ENCODE data around the gene PALM3. TPM values are rescaled to one million over a fixed set of nuclear protein-coding genes. Genes with fewer than 3 reads are reported as not detected.
A peak's percentile ranks its signal among the peaks of the same experiment; 100 is the strongest.

The PALM3 gene
- total and polyA plus RNA-seq, 4 donors: 1.7 to 27.3 (median 15.4) TPM

GRCh38 chr19:14005349-14006084 lies 56.4 kb downstream of the PALM3 start:
- Histone ChIP-seq H3K27me3 (ENCODE audit: control insufficient read depth, insufficient read depth, low read length) (no peaks in the 10 kb centered on the region), H3K27ac (ENCODE audit: low read depth, low read length) (peak overlapping the region; percentile 99), H3K36me3 (ENCODE audit: control insufficient read depth, insufficient read depth, low read length) (peaks cover 7% of the 10 kb centered on the region), H3K4me1 (ENCODE audit: control insufficient read depth, insufficient read depth, low read length) (peaks cover 30% of the 10 kb centered on the region), H3K4me3 (ENCODE audit: low read depth, low read length) (peak overlapping the region; percentile 84), H3K9me3 (ENCODE audit: control insufficient read depth, insufficient read depth, low read length) (no peaks in the 10 kb centered on the region)
- 14% methylated on average over 34 of the region's 50 CpGs for WGBS (ENCODE audit: insufficient coverage)
- peak; percentile 22 to 95 (median 76) for DNase-seq (ENCODE audit: low read depth in 4 of 6, low spot score in 6 of 6)

DNA sequence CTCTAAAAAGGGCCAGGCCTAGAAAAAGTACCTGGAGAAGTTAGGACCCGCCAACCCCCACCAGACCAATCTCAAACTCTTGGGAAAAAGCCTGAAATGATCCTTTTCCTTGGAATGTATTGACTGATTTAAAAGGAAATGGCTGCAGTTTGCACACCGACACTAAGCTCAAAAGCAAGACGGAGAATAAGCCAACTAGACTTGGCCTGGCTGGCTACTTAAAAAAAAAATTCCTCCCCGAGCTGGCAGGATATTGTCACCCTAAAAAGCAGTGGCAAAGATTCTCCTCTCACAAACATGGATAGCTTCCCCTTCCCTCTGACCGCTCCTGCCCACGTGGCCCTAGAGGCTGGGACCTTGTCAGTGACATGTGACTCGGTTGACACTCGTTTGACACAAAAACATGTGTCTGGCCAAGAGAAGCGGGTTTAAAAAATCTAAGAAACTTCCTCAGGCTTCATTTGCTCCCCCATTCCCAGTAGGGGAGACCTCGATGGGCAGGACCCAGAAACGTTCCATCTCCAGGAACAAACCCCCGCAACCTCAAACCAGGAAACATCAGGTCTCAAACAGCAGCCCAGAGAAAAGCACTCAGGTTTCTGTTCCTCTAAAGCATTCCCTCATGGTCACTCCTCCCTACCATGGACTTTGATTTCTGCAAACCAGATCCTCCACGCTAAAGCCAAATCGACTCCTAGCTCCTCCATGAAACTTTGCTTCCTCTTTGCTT lies 57.1 kb downstream of the PALM3 start:
- Histone ChIP-seq H3K27me3 (ENCODE audit: control insufficient read depth, insufficient read depth, low read length) (no peaks in the 10 kb centered on the region), H3K36me3 (ENCODE audit: control insufficient read depth, insufficient read depth, low read length) (peaks cover 9% of the 10 kb centered on the region), H3K4me1 (ENCODE audit: control insufficient read depth, insufficient read depth, low read length) (peaks cover 30% of the 10 kb centered on the region), H3K27ac (ENCODE audit: low read depth, low read length) (peak overlapping the region; percentile 81), H3K4me3 (ENCODE audit: low read depth, low read length) (peak overlapping the region; percentile 29), H3K9me3 (ENCODE audit: control insufficient read depth, insufficient read depth, low read length) (no peaks in the 10 kb centered on the region)
- peak in 1 of 6 donors; percentile 38 for DNase-seq (ENCODE audit: low read depth in 4 of 6, low spot score in 6 of 6)
- 68% methylated on average over 10 of the region's 14 CpGs for WGBS (ENCODE audit: insufficient coverage)

Other genes starting within 250 kb of the PALM3 start
- gene NANOS3, start 184.9 kb downstream of the PALM3 start, total RNA-seq: 10 to 100 TPM in 1 of 2 donors, not detected in 1; 11.2 TPM
- gene NANOS3, start 184.9 kb downstream of the PALM3 start, polyA plus RNA-seq (ENCODE audit: insufficient read length in 2 of 2): 10 to 100 TPM; 23.1 to 24.6 TPM
- gene BRME1, start 156.0 kb downstream of the PALM3 start, total RNA-seq: 1 to 10 TPM; 3.3 to 7.2 TPM
- gene BRME1, start 156.0 kb downstream of the PALM3 start, polyA plus RNA-seq (ENCODE audit: insufficient read length in 2 of 2): 10 to 100 TPM; 14.7 to 15.5 TPM
- gene CC2D1A, start 155.9 kb downstream of the PALM3 start, total RNA-seq: 10 to 100 TPM; 11.8 to 27.4 TPM
- 100 to 1,000 TPM in 1 of 2 donors, 10 to 100 TPM in 1; 81.1 to 112 TPM for gene CC2D1A, start 155.9 kb downstream of the PALM3 start, polyA plus RNA-seq (ENCODE audit: insufficient read length in 2 of 2)
- gene PODNL1, start 123.7 kb downstream of the PALM3 start, total RNA-seq: 1 to 10 TPM in 1 of 2 donors, under 1 TPM in 1; 0.30 to 1.2 TPM
- 1 to 10 TPM; 5.0 to 7.5 TPM for gene PODNL1, start 123.7 kb downstream of the PALM3 start, polyA plus RNA-seq (ENCODE audit: insufficient read length in 2 of 2)
- gene DCAF15, start 109.6 kb downstream of the PALM3 start, total RNA-seq: 10 to 100 TPM; 10.9 to 25.3 TPM
- 10 to 100 TPM; 45.3 to 49.9 TPM for gene DCAF15, start 109.6 kb downstream of the PALM3 start, polyA plus RNA-seq (ENCODE audit: insufficient read length in 2 of 2)
- 1 to 10 TPM; 2.6 to 5.8 TPM for gene RFX1, start 55.8 kb downstream of the PALM3 start, total RNA-seq
- 10 to 100 TPM; 14.5 to 16.2 TPM for gene RFX1, start 55.8 kb downstream of the PALM3 start, polyA plus RNA-seq (ENCODE audit: insufficient read length in 2 of 2)
- not detected for gene RLN3, start 33.9 kb downstream of the PALM3 start, total RNA-seq
- gene RLN3, start 33.9 kb downstream of the PALM3 start, polyA plus RNA-seq (ENCODE audit: insufficient read length in 2 of 2): not detected
- gene IL27RA, start 30.3 kb downstream of the PALM3 start, total RNA-seq: 1 to 10 TPM; 4.1 to 4.7 TPM
- gene IL27RA, start 30.3 kb downstream of the PALM3 start, polyA plus RNA-seq (ENCODE audit: insufficient read length in 2 of 2): 1 to 10 TPM; 5.6 to 5.7 TPM
- gene MISP3, start 10.7 kb upstream of the PALM3 start, total RNA-seq: 1 to 10 TPM; 1.2 to 5.2 TPM
- 10 to 100 TPM; 10.9 to 12.4 TPM for gene MISP3, start 10.7 kb upstream of the PALM3 start, polyA plus RNA-seq (ENCODE audit: insufficient read length in 2 of 2)
- gene C19orf67, start 23.7 kb upstream of the PALM3 start, total RNA-seq: under 1 TPM in 1 of 2 donors, not detected in 1; 0.22 TPM
- under 1 TPM in 1 of 2 donors, not detected in 1; 0.21 TPM for gene C19orf67, start 23.7 kb upstream of the PALM3 start, polyA plus RNA-seq (ENCODE audit: insufficient read length in 2 of 2)
- 10 to 100 TPM; 19.9 to 34.9 TPM for gene SAMD1, start 28.7 kb upstream of the PALM3 start, total RNA-seq
- 10 to 100 TPM; 78.6 to 83.1 TPM for gene SAMD1, start 28.7 kb upstream of the PALM3 start, polyA plus RNA-seq (ENCODE audit: insufficient read length in 2 of 2)
- gene PRKACA, start 55.7 kb upstream of the PALM3 start, total RNA-seq: 10 to 100 TPM; 44.1 to 77.8 TPM
- gene PRKACA, start 55.7 kb upstream of the PALM3 start, polyA plus RNA-seq (ENCODE audit: insufficient read length in 2 of 2): 100 to 1,000 TPM; 145 to 161 TPM
- gene ASF1B, start 74.5 kb upstream of the PALM3 start, total RNA-seq: 10 to 100 TPM in 1 of 2 donors, 1 to 10 TPM in 1; 2.7 to 11.5 TPM
- 1 to 10 TPM; 8.4 to 8.8 TPM for gene ASF1B, start 74.5 kb upstream of the PALM3 start, polyA plus RNA-seq (ENCODE audit: insufficient read length in 2 of 2)
- 10 to 100 TPM; 31.9 to 55.6 TPM for gene ADGRL1, start 144.1 kb upstream of the PALM3 start, total RNA-seq
- gene ADGRL1, start 144.1 kb upstream of the PALM3 start, polyA plus RNA-seq (ENCODE audit: insufficient read length in 2 of 2): 100 to 1,000 TPM; 128 to 140 TPM

All from spinal cord (tissue), 10 donors.